ENCODE measurements around the gene CCR5AS.

The CCR5AS gene

GRCh38 chr3:46454606-46455005, 47.7 kb upstream of the CCR5AS start:
- no peak overlapping the region for H2BK15ac ChIP-seq (ENCODE audit: low read depth, low read length)
- H3K4me3 Mint-ChIP-seq: peak overlapping the region in 1 of 2 experiments; percentile 44; a peak in 1 of 5 replicates
- H4K91ac ChIP-seq (ENCODE audit: insufficient read length, low read depth, low read length): no peak overlapping the region

More at GRCh38 chr3:46454606-46455005, 47.7 kb upstream of the CCR5AS start:
- Histone ChIP-seq H3K27ac (ENCODE audit: insufficient read length, low read depth, low read length) (no peak overlapping the region), H3K4ac (ENCODE audit: low read depth, low read length) (no peak overlapping the region), H3K4me1 (ENCODE audit: insufficient read depth, low read length) (no peaks in the 10 kb centered on the region), H2BK12ac (ENCODE audit: insufficient read length, low read depth, low read length) (no peak overlapping the region), H3K79me1 (ENCODE audit: insufficient read depth, low read depth, low read length, poor library complexity, severe bottlenecking) (no peaks in the 10 kb centered on the region), H3K18ac (ENCODE audit: insufficient read length, low read depth, low read length) (no peak overlapping the region), H4K8ac (replicated peaks; ENCODE audit: insufficient read length, low read depth, low read length) (no peak overlapping the region), H3K79me2 (ENCODE audit: insufficient read depth, low read length) (no peaks in the 10 kb centered on the region), H4K5ac (ENCODE audit: insufficient read length, low read depth, low read length) (no peak overlapping the region), H3K23me2 (ENCODE audit: insufficient read length, low read depth, low read length, poor library complexity, severe bottlenecking) (no peaks in the 10 kb centered on the region), H4K20me1 (ENCODE audit: control insufficient read depth, insufficient read depth, insufficient read length) (no peaks in the 10 kb centered on the region), H2AK5ac (ENCODE audit: insufficient read length, low read length) (no peak overlapping the region), H3K56ac (ENCODE audit: insufficient read length, low read depth, low read length) (no peak overlapping the region), H3T11ph (ENCODE audit: low read length) (no peak overlapping the region), H3K9me3 (ENCODE audit: control insufficient read depth, low read depth, low read length) (no peaks in the 10 kb centered on the region), H3K4me2 (ENCODE audit: insufficient read depth, insufficient read length, low read length) (no peak overlapping the region), H2AFZ (ENCODE audit: low read length) (no peak overlapping the region), H2BK20ac (ENCODE audit: low read depth, low read length, poor library complexity, severe bottlenecking) (no peak overlapping the region), H3K27me3 (ENCODE audit: insufficient read depth, low read length) (no peaks in the 10 kb centered on the region), H2BK120ac (ENCODE audit: low read depth, low read length, poor library complexity, severe bottlenecking) (no peak overlapping the region), H3K9ac (ENCODE audit: extremely low read depth, insufficient read length, low read length) (no peak overlapping the region), H2BK5ac (ENCODE audit: insufficient read length, low read length) (no peak overlapping the region), H3K23ac (ENCODE audit: insufficient read length, low read depth, low read length) (no peak overlapping the region), H3K14ac (ENCODE audit: insufficient read depth, low read length) (no peak overlapping the region)
- WGBS (ENCODE audit: extremely low coverage, insufficient read length, low lambda C conversion rate): no CpG with 5 or more reads among the region's 7 CpGs
- Mint-ChIP-seq H3K4me1 (no peaks in the 10 kb centered on the region), H3K36me3 (ENCODE audit: insufficient read depth in 1 of 3, low read depth in 3 of 3) (no peaks in the 10 kb centered on the region), H3K27ac (peak overlapping the region in 2 of 3 experiments; percentile 34 to 57; a peak in 1 of 7 replicates), H3K9me3 (no peaks in the 10 kb centered on the region), H3K27me3 (ENCODE audit: low read depth) (peaks cover 5% of the 10 kb centered on the region)
- TF ChIP-seq CTCF (conservative IDR thresholded peaks at IDR 0.05): no peak
- DNase-seq: no peak
